CD4-positive, alpha-beta T cell treated with Interleukin-2 at 100 ng/mL for 4 hours (primary cell): ENCODE data around the gene IL6R.

ENCODE experiments used
- DNase-seq: peaks from one replicate; pipeline ENCODE4 v3.0.0-alpha.2; 2020; ENCODE audit warnings: low spot score

IL6R gene

GRCh38 chr1:154517661-154518060, 112.5 kb downstream of the IL6R start:
- no peak for DNase-seq
